Measurements from ENCODE around the gene CALY.
A peak's percentile ranks its signal among the peaks of the same experiment; 100 is the strongest.

Gene CALY

DNA sequence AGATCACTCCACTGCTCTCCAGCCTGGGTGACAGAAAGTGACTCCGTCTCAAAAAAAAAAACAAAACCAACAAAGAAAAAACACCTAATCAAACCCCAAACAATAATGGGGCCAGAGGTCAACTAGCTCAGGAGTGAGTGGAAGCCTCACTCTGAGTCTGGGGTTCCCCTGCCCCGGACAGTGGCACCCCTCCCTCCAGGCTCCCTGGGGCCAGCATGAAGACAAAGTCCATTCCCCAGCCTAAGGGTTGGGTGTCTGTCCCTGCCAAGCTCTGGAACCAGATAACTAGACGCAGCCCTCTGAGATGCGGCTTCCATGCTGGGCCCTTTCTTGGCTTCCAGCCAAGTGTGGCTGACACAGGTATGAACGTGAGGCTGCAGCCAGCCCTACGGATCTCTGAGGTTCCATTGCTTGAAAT lies 22.9 kb upstream of the CALY start:
- Mint-ChIP-seq H3K4me1 (ENCODE audit: low read depth) (peaks cover 4% of the 10 kb centered on the region), H3K27me3 (ENCODE audit: low read depth) (no peaks in the 10 kb centered on the region), H3K27ac (no peak overlapping the region), H3K9me3 (no peaks in the 10 kb centered on the region), H3K36me3 (ENCODE audit: low read depth) (peaks cover 6% of the 10 kb centered on the region), H3K4me3 (no peak overlapping the region)
- DNase-seq (ENCODE audit: low spot score) = no peak

DNA sequence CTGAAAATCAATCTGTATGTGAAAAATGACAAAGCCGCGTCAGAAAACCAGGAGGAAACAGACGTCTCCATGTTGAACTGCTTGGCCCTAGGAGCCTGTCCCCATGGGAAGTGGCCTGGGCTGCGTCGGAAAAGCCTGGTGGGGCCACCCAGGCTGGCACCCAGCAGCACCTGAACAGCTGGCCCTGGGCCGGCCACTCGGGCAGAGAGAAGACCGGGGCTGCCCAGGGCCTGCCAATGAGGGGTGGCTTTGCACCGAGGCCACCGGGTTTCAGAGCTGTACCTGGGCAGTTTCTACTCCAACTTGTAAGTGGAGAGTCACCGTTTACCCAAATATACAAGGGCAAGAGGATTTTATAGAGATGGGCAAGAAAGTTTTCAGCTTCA lies 22.2 kb upstream of the CALY start:
- H3K9me3 Mint-ChIP-seq = no peaks in the 10 kb centered on the region
- H3K4me1 Mint-ChIP-seq (ENCODE audit: low read depth) = peaks cover 4% of the 10 kb centered on the region
- no peak overlapping the region for H3K27ac Mint-ChIP-seq
- H3K36me3 Mint-ChIP-seq (ENCODE audit: low read depth) = peaks cover 5% of the 10 kb centered on the region
- H3K27me3 Mint-ChIP-seq (ENCODE audit: low read depth) = no peaks in the 10 kb centered on the region
- DNase-seq (ENCODE audit: low spot score) = no peak
- no peak overlapping the region for H3K4me3 Mint-ChIP-seq

DNA sequence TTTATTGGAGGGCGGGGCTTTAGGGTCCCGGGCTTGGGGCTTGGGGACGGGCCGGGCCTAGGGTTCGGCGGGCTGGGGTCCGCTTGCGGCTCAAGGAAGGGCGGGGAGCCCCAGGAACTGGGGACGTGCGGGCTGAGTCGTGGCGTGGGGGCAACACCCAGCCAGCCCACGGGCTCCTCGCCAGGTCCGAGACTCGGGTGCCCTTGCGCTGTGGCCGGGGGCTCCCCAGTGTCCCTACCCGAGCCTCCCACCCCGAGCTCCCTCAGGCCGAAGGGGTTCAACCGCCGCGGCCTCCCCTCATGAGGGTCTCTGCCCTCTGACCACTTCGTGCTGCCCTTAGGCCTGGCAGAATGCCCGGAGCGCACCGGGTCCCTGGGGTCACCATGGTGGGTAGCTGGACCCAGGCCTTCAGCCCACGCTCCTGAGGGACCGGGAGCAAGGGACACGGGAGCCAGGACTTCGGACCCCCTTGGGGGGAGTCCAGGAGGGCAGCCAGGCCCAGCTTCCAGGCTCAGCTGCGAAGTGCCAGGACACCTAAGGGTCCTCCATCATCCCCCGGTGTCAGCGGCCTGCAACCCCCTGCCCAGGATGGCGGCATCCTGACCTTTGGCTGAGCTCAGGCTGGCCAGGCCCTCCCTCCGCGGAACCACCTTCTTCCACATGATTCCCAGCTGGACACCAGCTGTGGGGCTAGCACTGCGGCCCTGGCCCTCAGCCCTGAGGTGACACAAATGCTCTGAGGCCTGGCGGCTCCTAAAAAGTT lies 21.6 kb upstream of the CALY start:
- Mint-ChIP-seq H3K36me3 (ENCODE audit: low read depth) (peaks cover 5% of the 10 kb centered on the region), H3K27me3 (ENCODE audit: low read depth) (no peaks in the 10 kb centered on the region), H3K9me3 (no peaks in the 10 kb centered on the region), H3K4me1 (ENCODE audit: low read depth) (peaks cover 4% of the 10 kb centered on the region), H3K4me3 (no peak overlapping the region), H3K27ac (no peak overlapping the region)
- no peak for DNase-seq (ENCODE audit: low spot score)

DNA sequence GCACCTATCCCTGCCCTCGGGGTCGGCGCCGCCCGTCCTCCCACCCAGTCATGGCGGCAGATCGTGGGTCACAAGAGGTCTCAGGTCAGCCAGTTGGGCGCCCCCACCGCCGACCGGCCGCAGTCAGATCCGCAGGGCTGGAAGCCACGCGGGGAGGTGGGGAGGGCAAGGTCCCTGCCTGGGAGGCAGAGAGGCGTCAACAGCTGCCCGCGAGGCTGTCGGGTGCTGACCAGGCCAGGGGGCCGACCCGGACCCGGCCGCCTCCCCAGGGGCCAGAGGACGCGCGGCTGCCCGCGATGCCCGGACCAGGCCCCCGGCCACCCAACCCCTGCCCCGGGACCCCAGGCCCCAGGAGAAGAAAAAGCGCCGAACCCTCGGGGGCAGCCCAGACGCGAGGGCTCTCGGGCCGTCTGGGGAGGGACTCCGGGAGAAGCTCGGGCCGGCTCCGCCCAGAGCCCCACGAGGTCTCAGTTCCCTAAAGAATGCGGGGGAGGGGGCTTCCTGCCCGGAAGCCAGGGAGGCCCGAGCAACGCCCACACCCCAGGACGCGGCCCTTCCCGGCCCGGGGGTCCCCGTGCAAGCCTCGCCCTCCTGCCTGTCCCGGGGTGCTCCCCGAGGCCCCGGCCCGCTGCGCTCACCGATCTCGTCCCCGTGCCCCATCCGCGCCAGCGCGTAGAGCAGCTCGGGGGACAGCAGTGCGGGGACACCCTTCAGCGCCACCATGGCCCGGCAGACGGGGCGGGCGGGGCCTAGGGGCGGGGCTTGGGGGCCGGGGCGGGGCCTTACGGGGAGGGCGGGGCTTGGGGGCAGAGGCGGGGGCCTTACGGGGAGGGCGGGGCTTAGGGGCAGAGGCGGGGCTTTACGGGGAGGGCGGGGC lies 20.8 kb upstream of the CALY start, which contains the start of gene FUOM:
Gene FUOM, minus strand, starts transcription at position 735 of the 877 bp plus-strand sequence. Its CDS starts 12 bp downstream, at position 723.
- Mint-ChIP-seq H3K4me3 (peak within 1 kb of the TSS; percentile 70), H3K36me3 (ENCODE audit: low read depth) (peaks cover 5% of the 10 kb centered on the region), H3K27ac (no peak within 1 kb of the TSS), H3K4me1 (ENCODE audit: low read depth) (peaks cover 4% of the 10 kb centered on the region), H3K9me3 (no peaks in the 10 kb centered on the region), H3K27me3 (ENCODE audit: low read depth) (no peaks in the 10 kb centered on the region)
- DNase-seq (ENCODE audit: low spot score) = peak; percentile 85

DNA sequence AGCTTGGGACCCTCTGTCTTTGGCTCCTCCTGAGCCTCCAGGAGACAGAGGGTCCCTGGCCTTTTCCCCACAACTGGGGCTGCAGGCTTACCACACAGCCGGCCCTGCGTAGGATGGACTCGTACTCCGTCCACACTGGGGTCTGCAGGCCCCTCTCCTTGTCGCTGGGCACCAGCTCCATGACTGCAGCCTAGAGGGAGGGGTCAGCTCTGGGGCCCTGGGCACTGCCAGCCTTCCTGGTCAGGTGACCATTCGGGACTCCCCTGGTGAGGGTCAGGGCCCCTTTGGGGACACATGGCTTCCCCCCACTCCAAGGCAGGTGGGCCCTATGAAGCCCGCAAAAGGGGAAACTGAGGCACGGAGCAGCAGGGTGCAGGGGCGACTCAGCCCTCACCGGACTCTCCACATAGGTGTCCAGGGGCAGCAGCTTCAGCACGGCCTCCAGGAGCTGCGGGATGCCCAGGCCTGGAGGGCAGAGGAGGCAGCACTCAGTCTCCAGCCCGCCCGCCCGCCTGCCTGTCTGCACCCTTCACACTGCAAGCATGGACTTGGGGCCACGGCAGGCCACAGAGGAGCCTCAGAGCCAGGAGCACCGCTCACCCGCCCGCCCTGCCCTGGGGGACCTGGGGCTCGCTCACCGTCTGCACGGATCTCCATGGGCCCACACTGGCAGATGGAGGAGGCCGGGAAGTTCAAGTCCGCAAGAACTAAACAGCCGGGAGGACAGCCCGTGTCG lies 20.0 kb upstream of the CALY start:
- DNase-seq (ENCODE audit: low spot score) = no peak
- Mint-ChIP-seq H3K27ac (no peak overlapping the region), H3K9me3 (no peaks in the 10 kb centered on the region), H3K27me3 (ENCODE audit: low read depth) (no peaks in the 10 kb centered on the region), H3K4me3 (peak overlapping the region; percentile 70), H3K4me1 (ENCODE audit: low read depth) (peaks cover 2% of the 10 kb centered on the region), H3K36me3 (ENCODE audit: low read depth) (peaks cover under 1% of the 10 kb centered on the region)

DNA sequence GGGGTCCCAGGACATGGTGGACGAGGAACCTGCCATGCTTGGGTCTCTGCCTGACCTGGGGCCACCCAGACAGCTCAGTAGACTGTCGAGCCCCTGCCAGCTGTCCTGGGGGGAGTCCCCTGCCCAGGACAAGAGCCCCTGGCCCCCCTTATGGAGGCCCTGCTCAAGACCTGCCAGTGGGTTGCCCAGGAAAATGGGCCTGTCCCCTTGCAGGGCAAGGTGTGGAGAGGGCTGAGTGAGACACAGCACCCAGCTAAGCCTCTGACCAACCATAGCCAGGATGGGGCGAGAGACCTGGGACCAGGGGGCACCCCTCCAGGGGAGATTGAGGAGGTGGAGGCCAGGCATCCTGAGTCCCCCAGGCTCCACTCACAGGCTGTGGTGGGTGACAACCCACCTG lies 19.3 kb upstream of the CALY start:
- Mint-ChIP-seq H3K4me1 (ENCODE audit: low read depth) (peaks cover 2% of the 10 kb centered on the region), H3K4me3 (peak overlapping the region; percentile 59), H3K36me3 (ENCODE audit: low read depth) (no peaks in the 10 kb centered on the region), H3K27me3 (ENCODE audit: low read depth) (no peaks in the 10 kb centered on the region), H3K9me3 (no peaks in the 10 kb centered on the region), H3K27ac (peak overlapping the region; percentile 26)
- no peak for DNase-seq (ENCODE audit: low spot score)

DNA sequence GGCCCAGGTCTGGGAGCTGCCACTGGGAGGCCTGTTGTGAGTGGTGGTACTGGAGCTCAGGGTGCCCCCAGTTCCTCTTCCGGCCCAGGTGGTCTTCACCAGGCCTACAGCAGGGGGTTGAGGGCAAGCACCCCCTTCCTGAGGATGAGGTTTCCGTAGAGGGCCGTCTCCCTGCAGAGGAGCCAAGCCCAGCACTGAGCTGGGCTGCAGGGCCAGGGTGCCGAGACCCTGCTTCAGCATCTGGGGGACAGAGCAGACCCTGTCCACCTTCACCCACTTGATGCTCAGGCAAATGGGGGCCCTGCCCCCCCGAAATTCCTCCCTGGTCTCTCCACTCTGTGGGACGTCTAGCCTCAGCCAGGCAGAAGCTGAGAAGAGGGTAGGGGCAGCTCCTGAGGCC lies 18.6 kb upstream of the CALY start:
- Mint-ChIP-seq H3K4me3 (no peak overlapping the region), H3K9me3 (no peaks in the 10 kb centered on the region), H3K36me3 (ENCODE audit: low read depth) (no peaks in the 10 kb centered on the region), H3K4me1 (ENCODE audit: low read depth) (peaks cover 2% of the 10 kb centered on the region), H3K27me3 (ENCODE audit: low read depth) (no peaks in the 10 kb centered on the region), H3K27ac (no peak overlapping the region)
- no peak for DNase-seq (ENCODE audit: low spot score)

DNA sequence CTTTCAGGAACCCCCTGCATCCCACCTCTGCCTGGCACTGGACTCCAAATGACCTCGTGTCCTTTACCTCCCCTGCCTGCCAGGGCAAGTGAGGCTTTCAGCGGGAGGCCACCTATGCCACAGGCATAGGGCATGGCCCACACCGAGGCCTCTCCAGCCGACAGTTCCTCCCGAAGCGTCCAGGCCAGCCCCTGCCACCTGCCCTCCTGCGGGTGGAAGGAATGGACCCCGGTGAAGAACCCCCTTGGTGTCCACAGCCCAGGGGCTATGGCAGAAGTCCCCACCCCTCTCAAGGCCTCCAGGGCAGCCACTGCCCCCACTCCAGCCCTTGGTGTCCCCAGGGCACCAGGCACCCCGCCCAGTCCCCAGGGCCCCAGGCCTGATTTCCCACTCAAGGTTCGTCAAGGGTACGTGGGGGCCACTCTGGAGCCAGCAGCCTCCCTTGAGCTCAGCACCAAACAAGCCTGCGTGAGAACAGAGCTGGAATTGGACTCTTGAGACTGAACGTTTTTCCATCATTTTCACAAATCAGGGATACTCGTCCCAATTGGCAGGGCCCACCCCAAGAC lies 18.1 kb upstream of the CALY start:
- no peaks in the 10 kb centered on the region for H3K36me3 Mint-ChIP-seq (ENCODE audit: low read depth)
- no peaks in the 10 kb centered on the region for H3K4me1 Mint-ChIP-seq (ENCODE audit: low read depth)
- DNase-seq (ENCODE audit: low spot score) = no peak
- no peaks in the 10 kb centered on the region for H3K9me3 Mint-ChIP-seq
- H3K4me3 Mint-ChIP-seq = no peak overlapping the region
- no peaks in the 10 kb centered on the region for H3K27me3 Mint-ChIP-seq (ENCODE audit: low read depth)
- no peak overlapping the region for H3K27ac Mint-ChIP-seq

DNA sequence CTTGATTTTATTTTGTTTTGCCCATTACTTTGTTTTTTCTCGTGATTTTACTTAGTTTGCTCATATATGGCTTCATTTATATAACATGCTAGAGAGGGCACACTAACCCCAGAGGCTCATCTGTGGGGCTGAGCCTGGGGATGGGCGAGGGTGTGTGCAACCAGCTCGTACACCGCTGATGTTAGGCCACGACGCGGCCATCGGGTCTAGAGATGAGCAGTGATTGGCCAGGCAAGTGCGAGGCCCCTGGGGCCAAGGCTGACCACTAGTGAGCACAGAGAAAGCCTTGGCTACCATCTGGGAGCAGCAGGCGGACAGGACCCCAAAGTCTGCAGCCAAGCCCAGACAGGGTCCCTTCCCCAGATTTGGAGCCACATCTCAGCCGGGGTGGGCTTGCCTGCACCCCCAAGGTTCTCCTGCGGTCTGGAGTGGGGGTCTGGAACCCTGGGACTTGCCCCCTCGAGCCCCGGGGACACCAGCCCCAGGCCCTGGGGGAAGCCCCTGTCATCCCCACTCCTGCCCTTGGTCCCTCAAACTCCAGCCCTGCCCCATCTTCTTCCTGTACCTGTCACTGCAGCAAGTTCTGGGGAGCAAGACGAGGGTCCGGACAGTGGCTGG lies 17.4 kb upstream of the CALY start:
- H3K4me3 Mint-ChIP-seq = no peak overlapping the region
- no peaks in the 10 kb centered on the region for H3K27me3 Mint-ChIP-seq (ENCODE audit: low read depth)
- no peaks in the 10 kb centered on the region for H3K36me3 Mint-ChIP-seq (ENCODE audit: low read depth)
- H3K9me3 Mint-ChIP-seq = no peaks in the 10 kb centered on the region
- no peak overlapping the region for H3K27ac Mint-ChIP-seq
- DNase-seq (ENCODE audit: low spot score) = no peak
- H3K4me1 Mint-ChIP-seq (ENCODE audit: low read depth) = no peaks in the 10 kb centered on the region

DNA sequence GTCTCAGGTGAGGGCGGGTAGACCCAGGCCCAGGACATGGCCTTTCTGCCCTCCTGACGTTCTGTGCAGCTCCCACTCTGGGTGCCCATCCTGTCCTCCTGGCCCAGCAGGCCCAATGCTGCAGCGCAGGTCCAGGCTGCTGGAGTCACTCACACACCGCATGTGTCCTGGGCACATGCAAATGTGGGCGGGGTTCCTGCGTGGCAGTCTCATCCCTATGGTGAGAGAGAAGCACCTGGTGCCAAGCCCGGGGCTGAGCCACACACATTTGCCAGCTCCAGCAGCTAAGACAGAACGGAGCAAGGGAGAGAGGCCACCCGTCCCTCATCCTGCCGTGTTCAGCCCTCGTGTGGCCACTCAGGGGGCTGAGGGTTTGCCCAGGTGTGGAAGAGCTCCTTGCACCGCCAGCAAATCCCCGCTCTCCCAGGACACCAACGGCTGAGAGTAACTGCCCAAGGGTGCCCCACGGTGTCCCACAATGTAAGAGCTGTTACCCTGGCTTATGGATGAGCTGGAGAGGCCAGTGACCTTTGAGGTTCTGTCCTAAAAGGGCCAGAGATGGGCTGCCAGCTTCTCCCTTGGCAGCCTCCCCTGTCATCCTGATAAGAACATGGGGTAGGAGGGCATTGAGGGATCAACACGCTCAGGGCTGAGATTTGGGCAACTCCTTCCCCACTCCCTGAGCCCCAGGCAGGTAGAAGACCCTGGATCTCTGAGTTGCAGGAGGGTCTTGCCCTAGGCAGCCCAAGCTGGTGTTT lies 16.7 kb upstream of the CALY start:
- no peak for DNase-seq (ENCODE audit: low spot score)
- H3K27me3 Mint-ChIP-seq (ENCODE audit: low read depth) = no peaks in the 10 kb centered on the region
- H3K9me3 Mint-ChIP-seq = no peaks in the 10 kb centered on the region
- no peak overlapping the region for H3K4me3 Mint-ChIP-seq
- no peak overlapping the region for H3K27ac Mint-ChIP-seq
- no peaks in the 10 kb centered on the region for H3K36me3 Mint-ChIP-seq (ENCODE audit: low read depth)
- no peaks in the 10 kb centered on the region for H3K4me1 Mint-ChIP-seq (ENCODE audit: low read depth)

DNA sequence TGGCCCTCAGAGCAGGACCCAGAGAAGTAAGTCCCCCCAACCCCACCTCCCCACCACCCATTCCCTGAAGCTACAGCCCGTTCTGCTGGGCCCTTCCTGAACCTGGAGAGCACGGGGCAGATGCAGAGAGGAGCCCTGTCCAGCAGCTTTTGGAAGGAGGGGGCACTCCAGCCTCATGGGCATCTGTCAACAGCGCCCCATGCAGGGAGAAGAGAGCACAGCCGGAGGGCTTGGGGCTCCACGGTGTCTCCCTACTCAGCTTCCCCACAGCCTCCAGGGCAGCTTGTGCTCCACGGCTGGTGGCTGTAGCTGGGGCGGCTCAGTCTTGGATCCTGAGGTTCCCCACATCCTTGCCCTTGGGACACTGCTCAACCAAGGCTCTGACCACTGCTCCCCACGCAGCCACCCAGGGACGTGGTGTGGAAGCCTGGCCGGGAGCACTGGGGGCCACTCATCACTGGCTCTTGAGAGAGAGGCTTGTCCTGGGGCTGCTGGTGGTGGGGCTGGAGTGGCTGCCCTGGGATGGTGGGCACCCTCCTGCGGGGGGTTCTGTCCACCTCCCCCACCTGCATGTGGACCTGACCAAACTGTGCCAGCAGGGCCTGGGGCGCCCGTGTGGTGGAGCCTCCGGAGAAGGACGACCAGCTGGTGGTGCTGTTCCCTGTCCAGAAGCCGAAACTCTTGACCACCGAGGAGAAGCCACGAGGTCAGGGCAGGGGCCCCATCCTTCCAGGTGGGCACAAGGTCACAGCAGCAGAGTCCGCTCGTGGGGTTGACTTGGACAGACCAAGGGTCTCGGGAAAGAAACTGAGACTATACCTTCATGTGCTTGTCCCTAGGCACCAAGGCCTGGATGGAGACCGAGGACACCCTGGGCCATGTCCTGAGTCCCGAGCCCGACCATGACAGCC lies 15.0 kb upstream of the CALY start:
- H3K27ac Mint-ChIP-seq = no peak overlapping the region
- no peak for DNase-seq (ENCODE audit: low spot score)
- H3K4me1 Mint-ChIP-seq (ENCODE audit: low read depth) = no peaks in the 10 kb centered on the region
- no peak overlapping the region for H3K4me3 Mint-ChIP-seq
- no peaks in the 10 kb centered on the region for H3K9me3 Mint-ChIP-seq
- H3K27me3 Mint-ChIP-seq (ENCODE audit: low read depth) = no peaks in the 10 kb centered on the region
- no peaks in the 10 kb centered on the region for H3K36me3 Mint-ChIP-seq (ENCODE audit: low read depth)

DNA sequence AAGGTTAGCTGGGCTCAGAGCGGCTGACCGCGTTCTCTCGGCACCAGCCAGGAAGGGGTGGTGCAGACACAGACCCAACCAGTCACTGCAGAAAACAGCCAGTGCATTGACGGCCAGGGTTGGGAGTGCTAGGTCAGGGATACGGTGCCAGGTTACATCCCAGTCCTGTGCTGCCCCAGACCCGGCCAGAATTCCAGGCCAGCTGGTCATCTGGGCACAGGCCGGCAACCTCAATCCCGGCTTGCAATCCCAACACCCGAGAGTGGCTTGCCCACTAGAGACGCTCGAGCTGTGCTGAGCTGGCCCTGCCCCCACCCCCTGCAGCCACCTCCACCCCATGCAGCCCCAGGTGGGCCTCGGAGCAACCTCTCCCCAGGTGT lies 14.2 kb upstream of the CALY start:
- no peaks in the 10 kb centered on the region for H3K4me1 Mint-ChIP-seq (ENCODE audit: low read depth)
- H3K36me3 Mint-ChIP-seq (ENCODE audit: low read depth) = no peaks in the 10 kb centered on the region
- no peak for DNase-seq (ENCODE audit: low spot score)
- no peaks in the 10 kb centered on the region for H3K9me3 Mint-ChIP-seq
- no peak overlapping the region for H3K4me3 Mint-ChIP-seq
- no peak overlapping the region for H3K27ac Mint-ChIP-seq
- H3K27me3 Mint-ChIP-seq (ENCODE audit: low read depth) = no peaks in the 10 kb centered on the region
